ENCODE measurements around the gene DCHS2.
"Not testable (repeated sequence)": the region's sequence is repeated elsewhere in the genome, so short reads cannot be mapped to it uniquely, and the experiment has no call there.

The DCHS2 gene

DNA sequence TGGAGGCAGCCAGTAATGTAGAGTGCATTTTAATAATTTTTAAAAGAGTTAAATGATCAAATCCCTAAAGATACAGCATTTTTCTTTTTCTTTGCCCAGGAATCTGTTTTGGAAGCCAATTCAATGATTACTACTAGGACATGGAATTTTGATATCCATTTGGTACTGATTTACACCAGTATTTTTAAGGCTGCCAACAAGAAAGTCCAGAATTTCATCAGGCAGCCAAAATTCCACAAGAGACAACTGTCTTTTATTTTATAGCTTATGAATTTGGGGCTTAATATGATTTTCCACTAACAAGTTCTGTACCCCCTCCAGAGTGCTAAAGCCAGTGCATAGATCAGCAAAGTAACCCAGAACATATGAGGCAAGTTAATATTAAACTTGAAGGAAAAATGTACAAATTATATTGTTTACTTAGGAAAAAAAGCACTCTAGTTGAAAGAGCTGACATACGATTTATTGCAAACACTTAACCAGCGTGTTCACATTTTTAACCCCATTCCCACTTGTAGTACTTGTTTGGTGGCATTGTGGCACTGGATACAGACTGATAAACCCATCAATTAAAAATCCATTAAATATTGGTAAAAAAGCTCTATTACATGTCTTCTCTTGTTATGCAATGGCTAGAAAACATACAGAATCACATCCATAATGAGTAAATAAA is 259.7 kb downstream of the DCHS2 start:
- no peak overlapping the region for H3K27ac ChIP-seq (ENCODE audit: low read depth, low read length)
- no peak overlapping the region for H3K4me3 ChIP-seq (ENCODE audit: low read depth in 1 of 2, low read length in 2 of 2)
- H3K9ac ChIP-seq (ENCODE audit: low read length): no peak overlapping the region
- H3K9me3 ChIP-seq (ENCODE audit: low read length): no peaks in the 10 kb centered on the region
- no peaks in the 10 kb centered on the region for H3K4me1 ChIP-seq (ENCODE audit: insufficient read depth, low read length)
- no peaks in the 10 kb centered on the region for H3K27me3 ChIP-seq (ENCODE audit: control insufficient read depth in 1 of 2, insufficient read depth in 2 of 2, low read length in 2 of 2)
- H3K36me3 ChIP-seq (ENCODE audit: insufficient read depth, low read length): no peaks in the 10 kb centered on the region

DNA sequence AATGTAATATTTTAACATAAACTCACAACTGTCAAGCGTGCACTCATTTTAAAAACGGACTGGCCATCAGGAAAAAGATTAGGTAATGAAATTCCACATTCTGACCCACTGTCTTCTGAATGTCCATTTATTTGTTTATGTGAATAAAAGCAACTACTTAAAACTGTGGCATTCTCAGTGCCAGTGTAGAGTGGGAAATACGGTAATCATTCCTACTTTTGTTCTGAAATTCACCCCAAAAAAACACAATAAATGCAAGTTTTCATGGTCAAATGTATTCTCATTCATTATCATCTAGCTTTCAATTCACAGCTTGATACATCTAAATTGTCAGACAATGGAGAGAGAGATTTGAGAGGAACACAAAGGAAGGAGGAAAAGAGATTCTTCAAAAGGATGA is 260.9 kb downstream of the DCHS2 start:
- no peaks in the 10 kb centered on the region for H3K4me1 ChIP-seq (ENCODE audit: insufficient read depth, low read length)

DNA sequence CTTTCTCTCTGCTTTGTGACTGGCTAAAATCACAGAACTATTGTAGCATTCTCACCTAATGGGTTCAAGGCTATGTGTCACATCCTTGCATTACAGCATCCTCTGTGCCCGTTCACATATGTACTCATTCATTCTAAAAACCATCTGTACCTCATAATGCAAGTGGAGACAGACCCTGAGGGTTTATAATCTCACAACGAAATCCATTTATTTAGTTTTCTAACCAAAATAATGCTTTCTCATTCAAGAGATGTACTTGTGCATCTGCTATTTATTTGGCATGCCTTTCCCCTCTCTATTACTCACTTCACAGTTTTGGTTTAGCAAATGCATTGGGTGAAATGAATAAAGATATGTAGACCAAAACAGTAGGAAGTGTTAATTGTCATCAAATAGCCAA is 261.5 kb downstream of the DCHS2 start:
- no peaks in the 10 kb centered on the region for H3K4me1 ChIP-seq (ENCODE audit: insufficient read depth, low read length)
- no peak overlapping the region for H3K9ac ChIP-seq (ENCODE audit: low read length)
- no peaks in the 10 kb centered on the region for H3K36me3 ChIP-seq (ENCODE audit: insufficient read depth, low read length)
- no peaks in the 10 kb centered on the region for H3K9me3 ChIP-seq (ENCODE audit: low read length)
- H3K27ac ChIP-seq (ENCODE audit: low read depth, low read length): no peak overlapping the region
- H3K4me3 ChIP-seq (ENCODE audit: low read depth in 1 of 2, low read length in 2 of 2): no peak overlapping the region
- no peaks in the 10 kb centered on the region for H3K27me3 ChIP-seq (ENCODE audit: control insufficient read depth in 1 of 2, insufficient read depth in 2 of 2, low read length in 2 of 2)

More for the DNA sequence above, 260.9 kb downstream of the DCHS2 start:
- no peaks in the 10 kb centered on the region for H3K36me3 ChIP-seq (ENCODE audit: insufficient read depth, low read length)
- no peaks in the 10 kb centered on the region for H3K27me3 ChIP-seq (ENCODE audit: control insufficient read depth in 1 of 2, insufficient read depth in 2 of 2, low read length in 2 of 2)
- no peaks in the 10 kb centered on the region for H3K9me3 ChIP-seq (ENCODE audit: low read length)
- H3K27ac ChIP-seq (ENCODE audit: low read depth, low read length): no peak overlapping the region
- no peak overlapping the region for H3K4me3 ChIP-seq (ENCODE audit: low read depth in 1 of 2, low read length in 2 of 2)
- no peak overlapping the region for H3K9ac ChIP-seq (ENCODE audit: low read length)

DNA sequence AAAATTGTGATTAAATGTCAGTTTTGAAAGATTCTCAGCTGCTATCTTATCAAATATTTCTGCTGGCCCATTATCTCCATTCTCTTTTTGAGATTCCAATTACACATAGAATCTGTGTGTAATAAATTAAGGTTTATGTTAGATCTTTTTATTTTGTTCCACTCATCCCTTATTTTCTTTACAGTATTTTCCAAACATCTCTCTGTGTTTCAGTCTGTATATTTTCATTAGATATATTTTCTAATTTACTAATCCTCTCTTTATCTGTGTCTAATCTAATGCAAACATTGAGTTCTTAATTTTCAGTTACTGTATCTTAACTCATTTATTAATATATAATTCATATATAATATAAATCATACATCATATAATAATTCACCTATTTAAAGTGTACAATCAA is 268.7 kb downstream of the DCHS2 start:
- H3K9me3 ChIP-seq (ENCODE audit: low read length): no peaks in the 10 kb centered on the region
- H3K9ac ChIP-seq (ENCODE audit: low read length): no peak overlapping the region
- no peak overlapping the region for H3K27ac ChIP-seq (ENCODE audit: low read depth, low read length)
- H3K36me3 ChIP-seq (ENCODE audit: insufficient read depth, low read length): no peaks in the 10 kb centered on the region
- H3K4me3 ChIP-seq (ENCODE audit: low read depth in 1 of 2, low read length in 2 of 2): no peak overlapping the region
- H3K27me3 ChIP-seq (ENCODE audit: control insufficient read depth in 1 of 2, insufficient read depth in 2 of 2, low read length in 2 of 2): no peaks in the 10 kb centered on the region
- no peaks in the 10 kb centered on the region for H3K4me1 ChIP-seq (ENCODE audit: insufficient read depth, low read length)

DNA sequence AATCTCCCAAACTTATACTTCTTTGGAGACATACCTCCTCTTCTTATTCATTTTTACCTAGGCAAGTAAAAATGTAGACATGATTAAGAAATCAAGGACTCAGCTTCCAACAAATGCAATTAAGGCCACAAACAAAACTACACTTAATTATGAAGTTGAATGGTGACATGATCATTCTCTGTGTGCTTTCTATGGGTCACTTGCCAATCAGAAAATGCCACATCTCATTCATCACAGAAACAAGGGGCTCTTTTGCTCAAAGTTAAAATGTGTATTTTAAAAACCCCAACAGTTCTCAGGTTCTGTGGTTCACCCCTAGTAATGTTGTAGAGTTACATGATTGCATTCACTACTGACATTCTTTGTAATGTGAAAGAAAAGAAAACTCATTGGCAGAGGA is 273.5 kb downstream of the DCHS2 start:
- Histone ChIP-seq H3K27ac (ENCODE audit: low read depth, low read length) (no peak overlapping the region), H3K9me3 (ENCODE audit: low read length) (no peaks in the 10 kb centered on the region), H3K36me3 (ENCODE audit: insufficient read depth, low read length) (no peaks in the 10 kb centered on the region), H3K9ac (ENCODE audit: low read length) (no peak overlapping the region), H3K4me1 (ENCODE audit: insufficient read depth, low read length) (no peaks in the 10 kb centered on the region), H3K4me3 (ENCODE audit: low read depth in 1 of 2, low read length in 2 of 2) (no peak overlapping the region), H3K27me3 (ENCODE audit: control insufficient read depth in 1 of 2, insufficient read depth in 2 of 2, low read length in 2 of 2) (no peaks in the 10 kb centered on the region)

DNA sequence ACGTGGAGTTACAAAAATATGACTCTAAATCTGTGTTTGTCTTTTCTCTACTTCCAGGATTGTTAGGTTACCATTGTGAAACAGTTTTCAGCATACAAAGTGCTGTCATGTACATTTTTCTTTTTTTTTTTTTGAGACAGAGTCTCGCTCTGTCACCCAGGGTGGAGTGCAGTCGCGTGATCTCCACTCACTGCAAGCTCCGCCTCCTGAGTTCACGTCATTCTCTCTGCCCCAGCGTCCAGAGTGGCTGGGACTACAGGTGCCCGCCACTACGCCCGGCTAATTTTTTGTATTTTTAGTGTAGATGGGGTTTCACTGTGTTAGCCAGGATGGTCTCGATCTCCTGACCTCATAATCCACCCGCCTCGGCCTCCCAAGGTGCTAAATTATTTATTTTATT is 274.2 kb downstream of the DCHS2 start:
- not testable (repeated sequence) for H3K27me3 ChIP-seq (ENCODE audit: control insufficient read depth in 1 of 2, insufficient read depth in 2 of 2, low read length in 2 of 2); H3K9me3 ChIP-seq (ENCODE audit: low read length); H3K4me1 ChIP-seq (ENCODE audit: insufficient read depth, low read length); H3K4me3 ChIP-seq (ENCODE audit: low read depth in 1 of 2, low read length in 2 of 2); H3K9ac ChIP-seq (ENCODE audit: low read length); H3K36me3 ChIP-seq (ENCODE audit: insufficient read depth, low read length); H3K27ac ChIP-seq (ENCODE audit: low read depth, low read length)

DNA sequence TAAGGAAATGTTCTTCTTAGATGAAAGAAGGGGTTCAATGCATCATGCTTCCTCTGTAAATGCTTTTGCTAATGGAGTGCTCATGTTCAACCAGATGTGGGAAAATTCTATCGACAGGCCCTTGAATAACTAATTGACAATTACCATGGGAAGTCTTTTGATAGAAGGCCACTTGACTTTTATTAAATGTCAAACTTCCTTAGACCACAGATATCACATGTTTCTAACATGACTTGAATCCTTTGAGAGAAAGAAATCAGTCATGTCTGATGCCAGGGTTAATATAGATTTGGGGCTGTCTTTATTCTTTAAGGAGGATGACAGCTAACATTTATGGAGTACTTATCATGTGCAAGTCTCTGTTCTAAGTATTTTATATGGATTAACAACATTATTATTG is 280.1 kb downstream of the DCHS2 start:
- Histone ChIP-seq H3K9ac (ENCODE audit: low read length) (no peak overlapping the region), H3K4me3 (ENCODE audit: low read depth in 1 of 2, low read length in 2 of 2) (no peak overlapping the region), H3K36me3 (ENCODE audit: insufficient read depth, low read length) (no peaks in the 10 kb centered on the region), H3K27me3 (ENCODE audit: control insufficient read depth in 1 of 2, insufficient read depth in 2 of 2, low read length in 2 of 2) (no peaks in the 10 kb centered on the region), H3K4me1 (ENCODE audit: insufficient read depth, low read length) (no peaks in the 10 kb centered on the region), H3K9me3 (ENCODE audit: low read length) (no peaks in the 10 kb centered on the region), H3K27ac (ENCODE audit: low read depth, low read length) (no peak overlapping the region)

DNA sequence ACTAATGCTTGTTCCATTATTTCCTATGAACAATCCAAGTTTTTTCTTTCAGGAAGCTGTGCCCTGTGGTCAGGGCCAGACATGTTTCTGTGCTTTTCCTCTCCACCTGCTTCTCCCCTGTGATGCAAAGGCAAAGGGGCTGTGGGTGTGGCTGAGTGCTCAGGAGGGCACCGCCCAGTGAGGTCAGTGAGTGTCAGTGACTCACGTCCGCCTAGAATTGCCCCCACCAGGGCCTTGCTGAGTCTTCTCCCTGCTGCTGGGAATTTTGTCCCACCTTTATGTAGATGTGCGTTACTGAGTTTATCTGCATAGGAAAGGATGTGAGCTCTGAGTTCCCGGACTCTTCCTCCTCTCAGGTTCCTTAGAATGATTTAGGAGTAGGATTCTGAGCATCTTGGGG is 283.2 kb downstream of the DCHS2 start:
- no peaks in the 10 kb centered on the region for H3K9me3 ChIP-seq (ENCODE audit: low read length)
- no peaks in the 10 kb centered on the region for H3K27me3 ChIP-seq (ENCODE audit: control insufficient read depth in 1 of 2, insufficient read depth in 2 of 2, low read length in 2 of 2)
- H3K36me3 ChIP-seq (ENCODE audit: insufficient read depth, low read length): no peaks in the 10 kb centered on the region
- no peaks in the 10 kb centered on the region for H3K4me1 ChIP-seq (ENCODE audit: insufficient read depth, low read length)
- no peak overlapping the region for H3K27ac ChIP-seq (ENCODE audit: low read depth, low read length)
- H3K4me3 ChIP-seq (ENCODE audit: low read depth in 1 of 2, low read length in 2 of 2): no peak overlapping the region
- no peak overlapping the region for H3K9ac ChIP-seq (ENCODE audit: low read length)

DNA sequence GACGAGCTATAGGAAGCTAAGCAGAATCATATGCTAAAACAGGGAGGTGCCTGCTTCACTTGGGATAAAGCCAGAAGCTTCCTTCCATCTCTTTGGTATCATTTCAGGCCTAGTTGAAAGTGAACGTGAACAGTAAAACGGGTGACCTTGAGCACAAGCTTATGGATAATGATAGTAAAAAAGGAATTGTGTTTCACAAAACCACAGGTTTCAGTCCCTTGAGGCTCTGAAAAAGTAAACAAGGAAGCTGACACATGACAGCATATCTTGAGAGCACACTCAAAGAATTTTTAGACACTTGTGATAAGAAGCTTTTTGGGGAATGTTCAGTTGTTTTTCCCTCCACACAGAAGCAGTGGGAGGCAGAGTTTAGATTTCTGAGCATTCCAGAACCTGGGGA is 286.1 kb downstream of the DCHS2 start:
- H3K9ac ChIP-seq (ENCODE audit: low read length): no peak overlapping the region
- H3K36me3 ChIP-seq (ENCODE audit: insufficient read depth, low read length): no peaks in the 10 kb centered on the region
- no peaks in the 10 kb centered on the region for H3K27me3 ChIP-seq (ENCODE audit: control insufficient read depth in 1 of 2, insufficient read depth in 2 of 2, low read length in 2 of 2)
- no peak overlapping the region for H3K27ac ChIP-seq (ENCODE audit: low read depth, low read length)
- H3K4me3 ChIP-seq (ENCODE audit: low read depth in 1 of 2, low read length in 2 of 2): no peak overlapping the region
- H3K4me1 ChIP-seq (ENCODE audit: insufficient read depth, low read length): no peaks in the 10 kb centered on the region
- H3K9me3 ChIP-seq (ENCODE audit: low read length): no peaks in the 10 kb centered on the region

DNA sequence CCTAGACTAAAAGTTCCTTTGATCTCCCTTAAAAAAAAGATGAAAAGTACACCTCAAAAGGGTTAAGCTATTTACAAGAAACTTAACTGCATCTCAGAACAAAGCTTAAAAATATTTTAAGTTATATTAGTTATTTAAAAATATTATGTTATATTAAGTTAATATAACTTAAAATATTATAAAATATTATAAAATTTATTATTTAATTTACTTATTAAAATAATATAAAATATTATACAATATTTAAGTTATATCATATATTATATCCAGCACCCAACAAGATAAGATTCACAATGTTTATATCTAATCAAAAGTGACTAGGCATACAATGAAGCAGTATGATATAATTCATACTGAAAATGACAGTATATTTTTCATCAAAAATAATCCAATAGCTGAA is 296.9 kb downstream of the DCHS2 start:
- no peaks in the 10 kb centered on the region for H3K9me3 ChIP-seq (ENCODE audit: low read length)
- H3K27me3 ChIP-seq (ENCODE audit: control insufficient read depth in 1 of 2, insufficient read depth in 2 of 2, low read length in 2 of 2): no peaks in the 10 kb centered on the region
- H3K27ac ChIP-seq (ENCODE audit: low read depth, low read length): no peak overlapping the region
- H3K36me3 ChIP-seq (ENCODE audit: insufficient read depth, low read length): no peaks in the 10 kb centered on the region
- H3K4me1 ChIP-seq (ENCODE audit: insufficient read depth, low read length): no peaks in the 10 kb centered on the region
- H3K9ac ChIP-seq (ENCODE audit: low read length): no peak overlapping the region
- H3K4me3 ChIP-seq (ENCODE audit: low read depth in 1 of 2, low read length in 2 of 2): no peak overlapping the region

DNA sequence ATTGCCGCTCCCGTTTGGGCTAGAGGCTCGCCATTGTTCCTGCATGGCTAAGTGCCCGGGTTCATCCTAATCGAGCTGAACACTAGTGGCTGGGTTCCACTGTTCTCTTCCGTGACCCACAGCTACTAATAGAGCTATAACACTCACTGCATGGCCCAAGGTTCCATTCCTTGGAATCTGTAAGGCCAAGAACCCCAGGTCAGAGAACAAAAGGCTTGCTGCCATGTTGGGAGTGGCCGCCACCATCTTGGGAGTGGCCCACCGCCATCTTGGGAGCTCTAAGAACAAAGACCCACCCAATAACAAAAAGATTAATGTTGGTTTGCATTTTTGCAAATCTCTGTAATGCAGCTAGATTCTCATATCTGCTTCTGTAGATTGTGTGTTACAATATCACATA is 299.0 kb downstream of the DCHS2 start:
- Histone ChIP-seq H3K27me3 (ENCODE audit: control insufficient read depth in 1 of 2, insufficient read depth in 2 of 2, low read length in 2 of 2) (no peaks in the 10 kb centered on the region), H3K4me1 (ENCODE audit: insufficient read depth, low read length) (no peaks in the 10 kb centered on the region), H3K9me3 (ENCODE audit: low read length) (no peaks in the 10 kb centered on the region), H3K9ac (ENCODE audit: low read length) (no peak overlapping the region), H3K4me3 (ENCODE audit: low read depth in 1 of 2, low read length in 2 of 2) (no peak overlapping the region), H3K36me3 (ENCODE audit: insufficient read depth, low read length) (no peaks in the 10 kb centered on the region), H3K27ac (ENCODE audit: low read depth, low read length) (no peak overlapping the region)

DNA sequence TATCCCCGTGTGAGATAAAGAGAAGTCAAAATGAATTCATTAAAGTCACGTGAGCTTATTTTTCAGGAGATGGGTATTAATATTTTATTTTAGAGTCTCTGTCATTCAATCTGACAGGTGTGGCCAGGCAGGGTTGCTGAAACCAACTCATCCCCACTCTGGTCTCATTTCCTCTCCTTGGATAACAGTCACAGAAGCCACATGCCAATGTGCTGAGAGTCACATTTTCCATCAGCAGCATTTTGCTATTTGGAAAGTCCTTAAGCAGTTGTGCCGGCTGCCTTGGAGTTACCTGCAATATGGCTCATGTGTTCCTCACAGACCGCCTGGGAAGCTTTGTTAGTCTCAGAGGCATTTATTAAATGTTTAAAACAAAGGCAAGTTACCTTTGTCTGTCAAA is 302.3 kb downstream of the DCHS2 start:
- H3K4me3 ChIP-seq (ENCODE audit: low read depth in 1 of 2, low read length in 2 of 2): no peak overlapping the region
- H3K4me1 ChIP-seq (ENCODE audit: insufficient read depth, low read length): no peaks in the 10 kb centered on the region
- H3K27ac ChIP-seq (ENCODE audit: low read depth, low read length): no peak overlapping the region
- H3K9me3 ChIP-seq (ENCODE audit: low read length): no peaks in the 10 kb centered on the region
- no peaks in the 10 kb centered on the region for H3K27me3 ChIP-seq (ENCODE audit: control insufficient read depth in 1 of 2, insufficient read depth in 2 of 2, low read length in 2 of 2)
- no peaks in the 10 kb centered on the region for H3K36me3 ChIP-seq (ENCODE audit: insufficient read depth, low read length)
- H3K9ac ChIP-seq (ENCODE audit: low read length): no peak overlapping the region
